GM18873 (cell line): Measurements from ENCODE around the gene PDPK1.
"Not testable (repeated sequence)": the region's sequence is repeated elsewhere in the genome, so short reads cannot be mapped to it uniquely, and the experiment has no call there.

ENCODE experiments used
- ATAC-seq: cut with Tn5 transposase; IDR thresholded peaks from one replicate; pipeline ENCODE4 v1.9.1; 2021; ENCODE audit warnings: mild to moderate bottlenecking, moderate library complexity, moderate number of reproducible peaks; ENCODE audit not compliant: unreplicated experiment, low FRiP score

The PDPK1 gene

DNA sequence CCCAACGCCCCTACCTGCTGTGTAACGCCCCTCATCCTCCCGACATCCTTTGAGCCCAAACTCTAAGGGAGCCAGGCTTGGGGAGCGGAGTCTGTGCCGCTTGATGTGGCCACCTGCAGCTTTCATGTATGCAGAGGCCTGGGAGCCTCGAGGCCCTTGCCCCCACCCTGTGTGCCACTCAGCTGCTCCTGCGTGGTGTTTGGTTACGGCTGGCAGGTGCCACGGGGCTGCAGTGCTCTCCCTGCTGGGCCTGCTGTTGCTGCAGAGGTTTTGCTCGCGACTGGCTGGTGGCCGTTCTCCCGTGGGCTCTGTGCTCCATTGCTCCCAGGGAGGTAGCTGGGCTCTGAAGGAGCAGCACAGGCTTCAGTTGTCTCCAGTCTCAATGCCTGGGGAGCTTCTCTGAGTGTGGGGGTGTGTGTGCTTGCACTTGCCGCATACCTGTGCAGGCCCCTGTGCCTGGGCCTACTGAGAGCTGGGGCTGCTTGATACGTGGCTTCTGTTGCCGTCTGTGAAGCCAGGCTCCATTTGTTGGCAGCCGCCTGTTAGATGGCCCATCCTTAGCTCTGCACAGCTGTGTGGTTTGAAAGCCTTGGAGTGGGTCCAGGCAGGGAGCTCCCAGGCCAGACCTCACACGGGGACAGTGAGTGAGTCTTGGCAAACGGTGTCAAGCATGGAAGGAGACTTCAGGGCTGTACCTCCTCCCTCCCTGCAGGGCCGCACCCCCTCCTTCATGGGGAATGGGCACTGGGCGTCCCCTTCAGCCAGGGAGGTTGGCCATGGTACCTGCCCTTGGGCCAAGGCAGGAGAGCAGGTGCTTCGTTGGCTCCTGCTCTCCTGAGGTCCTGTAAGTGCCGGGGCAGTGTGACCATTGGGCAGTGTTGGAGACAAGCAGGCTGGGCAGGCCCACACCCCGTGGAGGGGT lies 47.2 kb downstream of the PDPK1 start:
- ATAC-seq, result no peak

GRCh38 chr16:2585651-2586081 lies 47.8 kb downstream of the PDPK1 start:
- no peak for ATAC-seq

- no peak for ATAC-seq
Measured at GRCh38 chr16:2586241-2586640, 48.4 kb downstream of the PDPK1 start.

GRCh38 chr16:2586901-2587480 lies 49.2 kb downstream of the PDPK1 start:
- no peak for ATAC-seq

- ATAC-seq, result no peak
Measured at GRCh38 chr16:2587891-2588565, 50.2 kb downstream of the PDPK1 start.

DNA sequence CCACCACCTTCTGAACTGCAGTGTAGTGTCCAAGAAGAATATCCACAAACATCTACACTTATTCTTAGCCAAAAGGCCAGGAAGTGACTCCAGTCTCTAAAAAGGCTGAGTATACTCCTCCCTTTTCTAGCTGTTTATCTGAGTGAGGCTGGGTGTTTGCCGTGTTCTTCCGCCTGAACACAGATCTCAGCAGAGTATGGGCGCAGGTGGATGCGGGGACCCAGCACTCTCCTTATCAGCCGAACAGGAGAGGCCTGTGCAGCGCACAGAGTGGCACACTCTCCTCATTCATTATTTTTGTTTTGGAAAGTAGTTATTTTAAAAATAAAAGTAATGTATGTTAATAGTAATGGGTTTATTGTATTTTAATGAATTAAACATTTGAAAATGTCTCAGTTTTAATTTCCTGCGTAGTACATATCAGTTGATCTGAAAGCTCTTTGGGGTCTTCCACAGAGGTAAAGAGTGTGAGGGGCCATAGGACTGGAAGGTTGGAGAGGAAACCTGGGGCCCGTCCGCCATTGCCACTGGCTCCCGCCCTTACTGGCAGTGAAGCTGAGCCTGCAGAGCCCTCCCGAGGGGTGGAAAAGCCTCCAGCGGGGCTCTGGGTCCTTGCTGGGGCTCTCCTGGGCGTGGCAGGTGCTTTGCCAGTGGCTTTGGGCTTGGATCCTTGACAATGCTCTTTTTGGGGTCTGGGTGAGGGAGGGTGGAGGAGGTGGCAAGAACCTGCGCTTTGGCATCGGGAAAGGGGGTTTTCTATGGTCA lies 53.8 kb downstream of the PDPK1 start:
- no peak for ATAC-seq

GRCh38 chr16:2592786-2593185 lies 55.0 kb downstream of the PDPK1 start:
- no peak for ATAC-seq

- ATAC-seq, result no peak
Measured at GRCh38 chr16:2595393-2596205, 57.8 kb downstream of the PDPK1 start.

- no peak for ATAC-seq
Measured at GRCh38 chr16:2596747-2597559, 59.1 kb downstream of the PDPK1 start.

DNA sequence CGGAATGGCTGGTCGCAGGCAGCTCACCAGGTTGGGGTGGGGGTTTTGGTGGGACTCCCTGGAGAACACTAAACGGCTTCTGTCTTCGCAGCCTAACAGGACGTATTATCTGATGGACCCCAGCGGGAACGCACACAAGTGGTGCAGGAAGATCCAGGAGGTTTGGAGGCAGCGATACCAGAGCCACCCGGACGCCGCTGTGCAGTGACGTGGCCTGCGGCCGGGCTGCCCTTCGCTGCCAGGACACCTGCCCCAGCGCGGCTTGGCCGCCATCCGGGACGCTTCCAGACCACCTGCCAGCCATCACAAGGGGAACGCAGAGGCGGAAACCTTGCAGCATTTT lies 59.7 kb downstream of the PDPK1 start:
- no peak for ATAC-seq

- no peak for ATAC-seq
Measured at GRCh38 chr16:2598133-2598641, 60.4 kb downstream of the PDPK1 start.

GRCh38 chr16:2598723-2599122 lies 60.9 kb downstream of the PDPK1 start:
- no peak for ATAC-seq

GRCh38 chr16:2599165-2599564 lies 61.3 kb downstream of the PDPK1 start:
- not testable (repeated sequence) for ATAC-seq

- ATAC-seq, result not testable (repeated sequence)
Measured at GRCh38 chr16:2599785-2600184, 62.0 kb downstream of the PDPK1 start.

DNA sequence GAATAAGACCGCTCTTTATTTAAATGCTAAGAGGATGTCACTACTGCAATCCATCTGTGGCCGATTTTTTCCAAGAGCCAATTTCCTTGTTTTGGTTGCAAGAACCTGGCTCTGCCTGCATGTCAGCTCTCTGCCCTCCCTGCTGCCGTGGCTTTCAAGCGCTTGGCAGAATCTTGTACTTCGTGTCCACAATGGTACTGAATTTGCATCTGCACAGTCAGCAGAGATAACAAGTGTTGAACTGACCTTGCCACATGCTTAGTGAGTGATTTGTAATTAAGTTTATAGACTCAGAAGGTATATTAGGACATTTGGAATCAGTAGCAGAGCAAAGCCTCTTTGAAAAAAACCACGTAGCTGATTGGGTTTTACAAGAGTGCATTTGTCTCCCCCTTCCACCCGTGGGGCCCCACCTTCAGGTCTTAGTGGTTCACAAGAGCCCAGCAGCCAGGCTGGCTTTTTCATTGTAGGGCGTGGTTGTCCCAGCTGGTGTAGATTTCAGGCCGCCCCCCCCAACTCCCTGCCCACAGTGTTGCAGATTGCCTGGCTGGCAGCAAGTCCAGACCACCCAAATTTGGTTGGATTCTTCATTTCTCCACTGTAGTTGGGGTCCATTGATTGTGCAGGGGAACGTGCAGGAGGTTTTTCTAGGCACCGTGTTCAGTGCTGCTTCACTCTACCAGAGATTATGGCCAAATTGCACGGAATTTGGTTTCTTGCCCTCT lies 63.6 kb downstream of the PDPK1 start:
- ATAC-seq, result not testable (repeated sequence)

DNA sequence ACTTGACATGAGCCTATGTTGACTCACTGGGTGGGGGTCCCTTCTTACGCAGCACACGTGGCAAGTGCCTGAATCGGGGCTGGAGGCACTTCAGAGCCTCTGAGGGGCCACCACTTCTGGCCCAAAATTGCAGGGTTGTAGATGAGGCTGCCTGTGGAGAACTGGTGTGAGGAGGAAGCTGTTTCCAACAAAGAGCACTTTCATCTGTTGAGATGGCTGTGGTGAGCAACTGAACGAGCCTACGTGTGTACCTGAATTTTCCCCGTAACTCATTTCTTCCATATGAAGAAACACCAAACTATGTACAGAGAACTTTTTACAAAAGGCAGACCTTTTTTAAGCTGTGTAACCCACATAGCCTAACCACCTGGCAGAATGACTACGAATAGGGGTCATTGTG lies 64.4 kb downstream of the PDPK1 start:
- ATAC-seq, result not testable (repeated sequence)

DNA sequence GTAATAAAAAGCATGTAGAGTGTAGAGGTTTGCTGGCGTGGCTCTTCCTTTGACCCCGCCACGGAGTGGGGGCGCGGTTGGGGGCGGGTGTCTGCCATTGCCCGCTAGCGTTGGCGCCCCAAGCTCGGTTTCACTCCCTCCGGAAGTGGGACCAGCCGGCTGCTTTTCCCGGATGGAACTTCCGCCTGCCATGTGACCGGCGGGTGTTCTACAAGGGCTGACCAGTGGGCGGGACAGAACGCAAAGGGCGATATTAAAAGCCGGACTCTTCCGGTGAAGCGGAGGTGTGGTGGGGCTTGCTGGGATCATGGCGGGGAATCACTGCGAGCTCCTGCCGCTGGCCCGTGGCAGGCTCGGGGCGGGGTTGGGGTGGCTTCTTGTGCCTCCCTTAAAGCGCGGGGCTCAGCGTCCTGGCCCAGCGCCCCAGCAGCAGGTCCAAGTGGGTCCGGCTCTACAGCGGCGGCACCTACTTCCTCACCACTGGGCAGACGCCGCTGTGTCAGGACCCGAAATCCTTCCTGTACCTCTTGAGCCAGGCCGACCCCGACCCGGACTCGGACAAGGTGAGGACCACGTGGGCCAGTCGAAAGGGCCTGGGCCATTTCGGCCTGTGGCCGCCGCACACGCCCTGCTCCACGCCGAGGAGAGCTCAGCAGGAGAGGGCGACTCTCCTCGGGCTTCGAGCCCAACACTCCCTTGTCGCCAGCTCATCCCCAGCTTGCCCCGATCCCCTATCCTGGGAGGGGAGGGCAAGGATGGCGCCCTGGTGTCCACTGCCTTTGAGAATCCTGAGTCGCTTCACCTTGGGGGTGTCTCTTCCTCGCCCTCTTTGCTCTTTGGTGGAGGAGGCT lies 65.6 kb downstream of the PDPK1 start:
- peak; percentile 55 for ATAC-seq
